ENCODE data around the gene TSPEAR. TPM values are rescaled to one million over a fixed set of nuclear protein-coding genes. Genes with fewer than 3 reads are reported as not detected.
"Not testable (repeated sequence)": the region's sequence is repeated elsewhere in the genome, so short reads cannot be mapped to it uniquely, and the experiment has no call there.

The TSPEAR gene
- total RNA-seq, 2 experiments from 2014 or later = not detected

DNA sequence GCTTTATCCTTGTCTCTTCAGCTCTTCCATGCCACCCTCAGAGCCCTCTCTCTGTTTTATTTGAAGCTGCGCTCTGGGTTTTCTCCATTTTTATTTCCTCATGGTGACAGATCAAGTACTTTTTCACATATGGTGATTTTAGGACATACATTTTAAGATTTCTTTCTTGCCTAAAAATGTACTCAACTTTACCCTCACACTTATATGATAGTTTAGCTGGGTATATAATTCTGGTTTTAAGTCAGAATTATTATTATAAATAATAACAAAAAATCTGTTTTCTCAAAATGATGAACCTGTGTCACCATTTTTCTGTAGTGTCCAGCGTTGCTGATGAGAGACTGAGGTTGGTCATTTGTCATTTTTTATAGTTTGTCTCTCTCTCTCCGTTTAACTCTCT lies 130.2 kb downstream of the TSPEAR start:
- peaks cover 14% of the 10 kb centered on the region for H3K4me1 Mint-ChIP-seq
- peaks cover 32% of the 10 kb centered on the region for H3K9me3 Mint-ChIP-seq (ENCODE audit: low read depth)
- peaks cover 16% of the 10 kb centered on the region for H3K27me3 Mint-ChIP-seq
- DNase-seq = no peak
- no peak overlapping the region for H3K27ac Mint-ChIP-seq
- ATAC-seq = no peak
- CTCF ChIA-PET = interaction anchor here (1.1 to 1.8 kb wide), 2 partner anchors 70 to 213 kb away, joined by 3 to 4 read pairs; no protein-coding TSS in a partner anchor
- H3K36me3 Mint-ChIP-seq = peaks cover 15% of the 10 kb centered on the region
- H3K4me3 Mint-ChIP-seq = no peak overlapping the region

DNA sequence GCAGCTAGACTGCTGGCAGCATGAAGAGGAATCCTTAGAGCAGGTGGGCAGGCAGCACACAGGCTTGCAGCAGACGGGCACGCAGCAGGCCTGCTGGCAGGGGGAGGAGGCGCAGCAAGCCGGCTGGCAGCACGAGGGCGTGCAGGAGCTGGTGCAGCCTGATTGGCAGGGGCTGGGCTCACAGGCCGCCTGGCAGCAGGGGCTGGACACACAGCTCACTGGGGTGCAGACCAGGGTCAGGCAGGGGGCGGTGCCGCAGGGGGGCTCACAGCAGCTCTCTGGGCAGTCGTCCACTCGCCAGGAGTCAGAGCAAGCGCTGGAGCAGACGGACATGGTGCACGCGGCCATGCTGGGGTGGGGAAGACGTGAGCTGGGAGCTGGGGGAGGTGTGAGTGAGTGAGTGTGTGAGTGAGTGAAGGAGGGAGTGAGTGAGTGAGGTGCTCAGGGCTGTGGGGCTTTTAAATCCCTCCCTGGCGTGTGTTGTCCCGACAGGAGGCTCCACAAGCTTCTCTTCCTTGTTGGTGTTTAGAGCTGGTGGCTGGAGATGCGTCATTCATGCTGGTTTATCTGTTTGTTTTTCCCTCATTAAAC lies 131.0 kb downstream of the TSPEAR start, which contains the start of gene KRTAP10-5:
Gene KRTAP10-5 (minus strand): TSS at position 374 of the 591 bp plus-strand sequence. CDS start 26 bp downstream, at position 348.
- not testable (repeated sequence) for H3K4me3 Mint-ChIP-seq, H3K27me3 Mint-ChIP-seq, H3K27ac Mint-ChIP-seq, ATAC-seq, DNase-seq
- Mint-ChIP-seq H3K4me1 (peaks cover 14% of the 10 kb centered on the region), H3K9me3 (ENCODE audit: low read depth) (peaks cover 34% of the 10 kb centered on the region), H3K36me3 (peaks cover 15% of the 10 kb centered on the region)
- CTCF ChIA-PET = interaction anchor here (1.8 kb wide), 1 partner anchor 213 kb away, joined by 4 read pairs; no protein-coding TSS in a partner anchor

DNA sequence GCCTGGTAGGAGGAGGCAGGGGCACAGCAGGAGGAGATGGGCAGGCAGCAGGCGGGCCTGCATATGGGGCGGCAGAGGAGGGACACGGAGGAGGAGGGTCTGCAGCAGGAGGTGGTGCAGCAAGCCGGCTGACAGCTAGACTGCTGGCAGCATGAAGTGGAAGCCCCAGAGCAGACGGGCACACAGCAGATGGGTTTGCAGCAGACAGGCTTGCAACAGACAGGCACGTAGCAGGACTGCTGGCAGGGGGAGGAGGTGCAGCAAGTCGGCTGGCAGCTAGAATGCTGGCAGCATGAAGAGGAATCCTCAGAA lies 131.6 kb downstream of the TSPEAR start:
- Mint-ChIP-seq H3K27ac (no peak overlapping the region), H3K36me3 (peaks cover 15% of the 10 kb centered on the region), H3K4me3 (no peak overlapping the region), H3K9me3 (ENCODE audit: low read depth) (peaks cover 34% of the 10 kb centered on the region), H3K4me1 (peaks cover 14% of the 10 kb centered on the region), H3K27me3 (peaks cover 7% of the 10 kb centered on the region)
- DNase-seq = no peak
- no peak for ATAC-seq
- CTCF ChIA-PET = interaction anchor here (1.8 kb wide), 1 partner anchor 214 kb away, joined by 4 read pairs; no protein-coding TSS in a partner anchor

DNA sequence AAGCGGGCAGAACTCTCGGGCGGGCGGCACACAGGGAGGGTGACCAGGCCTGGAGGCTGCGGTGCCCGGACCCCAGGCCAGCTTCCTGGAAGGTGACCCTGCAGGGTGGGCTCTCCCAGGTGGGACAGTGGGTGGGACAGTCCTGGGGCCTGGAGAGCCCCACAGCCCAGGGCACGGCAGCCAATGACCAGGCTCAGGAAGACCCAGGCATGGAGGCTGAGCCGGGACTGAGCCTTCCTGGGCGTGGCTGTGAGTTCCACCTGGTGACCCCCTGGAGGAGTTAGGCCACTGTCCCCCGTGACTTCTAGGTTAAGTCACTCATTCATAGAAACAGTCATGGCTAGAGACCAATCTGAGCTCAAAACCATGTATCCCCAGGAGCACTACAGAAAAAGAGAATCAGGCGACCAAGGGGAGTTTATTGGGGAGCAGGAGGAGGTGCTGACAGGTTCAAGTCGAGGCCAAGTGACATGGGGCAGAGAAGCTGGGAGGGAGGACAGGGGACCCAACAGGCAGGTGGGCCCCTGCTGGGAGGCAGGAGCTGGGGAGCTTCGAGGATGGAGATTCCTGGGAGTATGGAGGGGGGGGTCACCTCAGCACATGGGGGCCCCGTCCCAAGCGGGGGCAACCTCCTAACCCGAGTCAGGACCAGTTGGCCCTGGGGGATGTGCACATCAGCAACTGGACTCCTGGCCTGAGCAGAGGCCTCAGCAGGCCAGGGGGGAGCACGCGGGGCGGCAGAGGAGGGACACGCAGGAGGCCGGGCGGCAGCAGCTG lies 132.1 kb downstream of the TSPEAR start:
- H3K4me3 Mint-ChIP-seq = no peak overlapping the region
- peak; percentile 11 for DNase-seq
- H3K9me3 Mint-ChIP-seq (ENCODE audit: low read depth) = peaks cover 34% of the 10 kb centered on the region
- CTCF ChIA-PET = interaction anchor here (1.8 kb wide), 1 partner anchor 214 kb away, joined by 4 read pairs; no protein-coding TSS in a partner anchor
- H3K36me3 Mint-ChIP-seq = peaks cover 15% of the 10 kb centered on the region
- no peak for ATAC-seq
- H3K27me3 Mint-ChIP-seq = peaks cover 5% of the 10 kb centered on the region
- no peak overlapping the region for H3K27ac Mint-ChIP-seq
- peaks cover 11% of the 10 kb centered on the region for H3K4me1 Mint-ChIP-seq

DNA sequence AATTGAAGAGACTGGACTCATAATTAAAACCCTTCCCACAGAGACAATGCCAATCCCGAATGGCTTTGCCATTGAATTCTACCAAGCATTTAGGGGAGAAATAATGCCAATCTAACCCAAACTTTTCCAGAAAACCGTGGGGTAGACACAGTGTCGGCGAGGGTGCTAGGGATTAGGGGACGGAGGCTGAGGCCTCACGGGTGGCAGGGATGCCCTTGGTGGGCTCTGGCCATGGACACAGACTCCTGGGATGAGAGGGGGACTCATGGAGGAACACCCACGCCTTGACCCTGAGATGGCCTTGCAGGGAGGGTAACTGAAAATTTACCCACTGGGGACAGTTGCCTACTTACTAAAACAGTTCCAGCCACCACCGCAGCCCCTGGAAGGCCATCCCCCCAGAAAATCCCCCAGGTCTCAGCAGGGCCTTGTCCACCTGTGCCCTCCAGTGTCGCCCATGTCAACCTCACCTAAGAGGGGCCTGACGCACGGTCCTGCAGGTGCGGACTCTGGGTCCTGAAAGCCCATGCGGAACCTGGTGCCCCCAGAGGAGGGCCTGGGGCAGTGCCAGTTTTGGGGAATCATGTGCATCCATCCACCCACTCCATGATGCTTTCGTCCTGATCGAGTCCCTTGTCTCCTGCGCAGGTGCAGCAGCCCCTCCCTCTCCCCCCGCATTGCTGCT lies 132.9 kb downstream of the TSPEAR start:
- Mint-ChIP-seq H3K27me3 (peaks cover 3% of the 10 kb centered on the region), H3K4me1 (peaks cover 4% of the 10 kb centered on the region), H3K9me3 (ENCODE audit: low read depth) (peaks cover 34% of the 10 kb centered on the region), H3K4me3 (no peak overlapping the region), H3K27ac (no peak overlapping the region), H3K36me3 (peaks cover 15% of the 10 kb centered on the region)
- CTCF ChIA-PET = no interaction called here
- DNase-seq = peak; percentile 33
- ATAC-seq = no peak

DNA sequence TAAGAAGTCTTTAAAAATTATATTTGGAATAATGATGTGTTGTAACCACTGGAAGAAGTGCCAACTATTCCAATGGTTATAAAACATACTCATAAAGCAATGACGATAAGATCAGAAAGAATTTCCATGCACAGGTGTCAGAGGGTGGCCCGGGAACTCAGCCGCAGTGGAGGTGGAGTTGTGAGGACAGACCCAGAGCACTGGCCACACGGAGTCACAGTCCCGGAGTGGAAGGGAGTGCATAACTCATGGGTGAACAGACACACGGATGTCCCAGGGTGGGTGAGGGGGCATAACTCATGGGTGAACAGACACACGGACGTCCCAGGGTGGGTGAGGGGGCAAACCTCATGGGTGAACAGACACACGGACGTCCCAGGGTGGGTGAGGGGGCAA lies 135.3 kb downstream of the TSPEAR start:
- Mint-ChIP-seq H3K27me3 (peaks cover 3% of the 10 kb centered on the region), H3K9me3 (ENCODE audit: low read depth) (peaks cover 24% of the 10 kb centered on the region), H3K27ac (no peak overlapping the region), H3K4me1 (no peaks in the 10 kb centered on the region), H3K36me3 (peaks cover 12% of the 10 kb centered on the region), H3K4me3 (no peak overlapping the region)
- DNase-seq (peak; percentile 12), ATAC-seq (no peak)
- CTCF ChIA-PET = no interaction called here

DNA sequence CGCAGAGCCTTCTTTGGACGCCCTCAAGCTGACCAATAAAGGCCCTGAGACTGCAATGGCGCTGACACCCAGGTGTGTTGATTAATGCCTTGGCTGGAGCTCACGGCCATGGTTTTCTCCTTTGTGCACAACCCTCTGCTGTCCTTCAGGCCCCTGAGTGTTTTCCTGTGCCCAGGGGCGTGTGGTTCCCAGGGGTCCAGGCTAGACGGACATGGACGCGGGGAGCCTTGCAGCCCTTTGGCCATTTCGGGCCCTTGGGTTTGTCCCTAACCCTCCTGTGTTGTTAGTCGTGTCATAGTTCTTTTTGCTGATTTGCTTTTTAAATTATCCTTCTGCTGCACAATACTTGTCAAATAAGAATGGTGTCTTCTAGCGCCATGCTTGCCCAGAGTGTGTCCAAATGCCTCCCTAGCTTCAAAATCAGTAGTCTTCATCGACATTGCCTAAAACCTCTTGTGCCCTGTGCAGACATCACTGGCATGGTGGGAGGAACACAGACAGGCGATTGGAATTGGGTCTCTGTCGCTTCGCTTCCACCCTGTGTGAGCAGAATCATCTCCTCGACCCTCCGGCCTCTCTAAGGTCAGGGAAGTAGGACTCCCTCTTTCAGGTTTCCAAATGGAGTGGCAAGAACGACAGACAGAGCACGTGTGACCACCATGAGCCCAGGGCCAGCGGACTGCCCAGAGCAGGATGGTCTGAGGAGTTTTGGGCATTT lies 135.9 kb downstream of the TSPEAR start:
- Mint-ChIP-seq H3K9me3 (ENCODE audit: low read depth) (peaks cover 21% of the 10 kb centered on the region), H3K4me1 (no peaks in the 10 kb centered on the region), H3K4me3 (no peak overlapping the region), H3K36me3 (peaks cover 11% of the 10 kb centered on the region), H3K27me3 (peaks cover 3% of the 10 kb centered on the region), H3K27ac (no peak overlapping the region)
- CTCF ChIA-PET = interaction anchor here (1.0 to 1.1 kb wide), 2 partner anchors 28 to 218 kb away, joined by 3 to 5 read pairs; no protein-coding TSS in a partner anchor
- DNase-seq = peak; percentile 25
- ATAC-seq = no peak

DNA sequence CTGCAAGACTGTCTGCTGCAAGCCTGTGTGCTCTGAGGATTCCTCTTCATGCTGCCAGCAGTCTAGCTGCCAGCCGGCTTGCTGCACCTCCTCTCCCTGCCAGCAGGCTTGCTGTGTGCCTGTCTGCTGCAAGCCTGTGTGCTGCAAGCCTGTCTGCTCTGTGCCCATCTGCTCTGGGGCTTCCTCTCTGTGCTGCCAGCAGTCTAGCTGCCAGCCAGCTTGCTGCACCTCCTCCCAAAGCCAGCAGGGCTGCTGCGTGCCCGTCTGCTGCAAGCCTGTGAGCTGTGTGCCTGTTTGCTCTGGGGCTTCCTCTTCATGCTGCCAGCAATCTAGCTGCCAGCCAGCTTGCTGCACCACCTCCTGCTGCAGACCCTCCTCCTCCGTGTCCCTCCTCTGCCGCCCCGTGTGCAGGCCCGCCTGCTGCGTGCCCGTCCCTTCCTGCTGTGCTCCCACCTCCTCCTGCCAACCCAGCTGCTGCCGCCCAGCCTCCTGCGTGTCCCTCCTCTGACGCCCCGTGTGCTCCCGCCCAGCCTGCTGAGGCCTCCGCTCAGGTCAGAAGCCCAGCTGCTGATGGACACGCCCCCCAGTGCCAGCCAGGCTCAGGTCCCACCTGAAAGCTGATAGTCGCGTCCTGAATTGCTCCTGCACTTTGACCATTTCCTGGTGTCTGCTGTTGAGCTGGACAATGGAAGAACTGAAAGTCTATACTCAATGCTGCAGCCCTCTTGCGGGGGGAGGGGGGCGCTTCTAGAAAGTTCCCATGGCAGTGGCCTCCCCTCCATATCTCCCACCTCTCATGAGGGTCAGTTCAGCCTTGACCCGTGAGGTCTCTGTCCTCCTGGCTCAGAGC lies 136.7 kb downstream of the TSPEAR start:
- DNase-seq (peak; percentile 35), ATAC-seq (no peak)
- H3K4me3 Mint-ChIP-seq = no peak overlapping the region
- no peak overlapping the region for H3K27ac Mint-ChIP-seq
- H3K4me1 Mint-ChIP-seq = no peaks in the 10 kb centered on the region
- CTCF ChIA-PET = interaction anchor here (0.7 to 1.1 kb wide), 3 partner anchors 27 to 219 kb away, joined by 3 to 5 read pairs (median 4); no protein-coding TSS in a partner anchor
- peaks cover 8% of the 10 kb centered on the region for H3K36me3 Mint-ChIP-seq
- H3K27me3 Mint-ChIP-seq = peaks cover 3% of the 10 kb centered on the region
- H3K9me3 Mint-ChIP-seq (ENCODE audit: low read depth) = peaks cover 16% of the 10 kb centered on the region

DNA sequence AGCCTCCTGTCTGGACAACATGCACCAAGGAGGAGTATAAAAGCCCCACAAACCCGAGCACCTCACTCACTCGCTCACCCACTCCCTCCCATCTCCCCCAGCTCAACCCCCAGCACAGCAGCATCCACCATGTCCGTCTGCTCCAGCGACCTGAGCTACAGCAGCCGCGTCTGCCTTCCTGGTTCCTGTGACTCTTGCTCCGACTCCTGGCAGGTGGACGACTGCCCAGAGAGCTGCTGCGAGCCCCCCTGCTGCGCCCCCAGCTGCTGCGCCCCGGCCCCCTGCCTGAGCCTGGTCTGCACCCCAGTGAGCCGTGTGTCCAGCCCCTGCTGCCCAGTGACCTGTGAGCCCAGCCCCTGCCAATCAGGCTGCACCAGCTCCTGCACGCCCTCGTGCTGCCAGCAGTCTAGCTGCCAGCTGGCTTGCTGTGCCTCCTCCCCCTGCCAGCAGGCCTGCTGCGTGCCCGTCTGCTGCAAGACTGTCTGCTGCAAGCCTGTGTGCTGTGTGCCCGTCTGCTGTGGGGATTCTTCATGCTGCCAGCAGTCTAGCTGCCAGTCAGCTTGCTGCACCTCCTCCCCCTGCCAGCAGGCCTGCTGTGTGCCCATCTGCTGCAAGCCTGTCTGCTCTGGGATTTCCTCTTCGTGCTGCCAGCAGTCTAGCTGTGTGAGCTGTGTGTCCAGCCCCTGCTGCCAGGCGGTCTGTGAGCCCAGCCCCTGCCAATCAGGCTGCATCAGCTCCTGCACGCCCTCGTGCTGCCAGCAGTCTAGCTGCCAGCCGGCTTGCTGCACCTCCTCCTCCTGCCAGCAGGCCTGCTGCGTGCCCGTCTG lies 137.5 kb downstream of the TSPEAR start, which contains the start of gene KRTAP10-4:
Gene KRTAP10-4 (plus strand): TSS at position 100 of the 827 bp plus-strand sequence. CDS start 30 bp downstream, at position 130.
- not testable (repeated sequence) for H3K27me3 Mint-ChIP-seq, ATAC-seq, H3K4me1 Mint-ChIP-seq, H3K36me3 Mint-ChIP-seq, H3K4me3 Mint-ChIP-seq, H3K27ac Mint-ChIP-seq
- peaks cover 16% of the 10 kb centered on the region for H3K9me3 Mint-ChIP-seq (ENCODE audit: low read depth)
- CTCF ChIA-PET = interaction anchor here (0.7 to 1.1 kb wide), 2 partner anchors 113 to 219 kb away, joined by 3 to 4 read pairs; no protein-coding TSS in a partner anchor
- DNase-seq = peak; percentile 15

DNA sequence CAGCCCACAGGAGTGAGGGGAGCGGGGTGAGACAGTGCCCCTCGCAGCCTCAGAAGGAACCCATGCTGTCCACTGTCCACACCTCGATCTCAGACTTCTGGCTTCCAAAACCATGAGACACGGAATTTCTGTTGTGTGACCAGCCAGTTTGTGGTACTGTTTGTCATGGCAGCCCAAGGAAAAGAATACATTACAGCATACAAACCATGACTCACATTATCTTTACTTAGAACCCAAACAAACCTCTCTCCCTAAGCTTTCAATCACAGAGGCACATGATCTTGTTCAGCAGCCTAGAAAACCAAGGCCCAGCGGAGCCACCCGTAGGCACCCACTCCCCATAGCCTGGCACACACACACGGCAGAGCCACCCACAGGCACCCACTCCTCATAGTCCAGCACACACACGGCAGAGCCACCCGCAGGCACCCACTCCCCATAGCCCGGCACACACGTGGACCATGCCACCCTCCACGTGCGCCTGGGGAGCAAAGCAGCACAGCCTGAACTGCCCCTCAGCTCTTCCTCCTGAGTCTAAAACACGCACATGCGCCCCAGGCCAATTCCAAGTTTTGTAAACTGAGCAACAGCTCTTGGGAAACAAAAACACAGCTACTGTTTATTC lies 138.3 kb downstream of the TSPEAR start:
- no peak for ATAC-seq
- peaks cover 4% of the 10 kb centered on the region for H3K36me3 Mint-ChIP-seq
- H3K4me3 Mint-ChIP-seq = no peak overlapping the region
- H3K27ac Mint-ChIP-seq = no peak overlapping the region
- H3K9me3 Mint-ChIP-seq (ENCODE audit: low read depth) = peaks cover 13% of the 10 kb centered on the region
- CTCF ChIA-PET = no interaction called here
- no peaks in the 10 kb centered on the region for H3K4me1 Mint-ChIP-seq
- H3K27me3 Mint-ChIP-seq = peaks cover 3% of the 10 kb centered on the region
- DNase-seq = peak; percentile 23

Data from activated CD8-positive, alpha-beta memory T cell treated with anti-CD3 and anti-CD28 coated beads, Interleukin-2, amount 10 ng/mL, durations not matched to agents 7 days and 5 days (primary cell).